GM23338 (cell line): ENCODE results near the gene GNB1L. TPM values are rescaled to one million over a fixed set of nuclear protein-coding genes. Genes with fewer than 3 reads are reported as not detected.

Source experiments
- ATAC-seq: fragments of 200-7000 bp; cut with Tn5 transposase; 3 replicates; pipeline ENCODE4 v1.9.1; 2020
- DNase-seq: peaks from one replicate; pipeline ENCODE4 v3.0.0-alpha.2; 2015; ENCODE audit warnings: low spot score
- H2AFZ ChIP-seq: fragments of 200-600 bp; sonication (generic); 2 replicates; pipeline ENCODE4 v1.8.0; 2016; ENCODE audit warnings: antibody characterized with exemption, mild to moderate bottlenecking, moderate library complexity
- H3F3A ChIP-seq: fragments of 200-600 bp; sonication (generic); replicated peaks from 2 replicates; pipeline ENCODE4 v1.8.0; 2017; ENCODE audit warnings: antibody characterized with exemption, mixed run types, low read depth
- H3K27ac ChIP-seq: fragments of 200-600 bp; sonication (generic); 2 replicates; pipeline ENCODE4 v1.6.1; 2016; ENCODE audit warnings: low read depth
- H3K27me3 ChIP-seq: fragments of 200-600 bp; sonication (generic); 2 replicates; pipeline ENCODE4 v1.8.0; 2016; ENCODE audit warnings: mild to moderate bottlenecking, mixed run types, moderate library complexity; ENCODE audit not compliant: insufficient read depth
- H3K36me3 ChIP-seq: fragments of 200-600 bp; sonication (generic); 2 replicates; pipeline ENCODE4 v1.8.0; 2016; ENCODE audit warnings: mild to moderate bottlenecking; ENCODE audit not compliant: insufficient read depth
- H3K4me1 ChIP-seq: fragments of 200-600 bp; sonication (generic); 2 replicates; pipeline ENCODE4 v1.8.0; 2016; ENCODE audit warnings: mild to moderate bottlenecking, moderate library complexity; ENCODE audit not compliant: insufficient read depth
- H3K4me2 ChIP-seq: fragments of 200-600 bp; sonication (generic); 2 replicates; pipeline ENCODE4 v1.7.1; 2017; ENCODE audit warnings: mixed run types
- H3K4me3 ChIP-seq: fragments of 200-600 bp; sonication (generic); 2 replicates; pipeline ENCODE4 v1.6.1; 2016; ENCODE audit warnings: mixed run types
- H3K79me2 ChIP-seq: fragments of 200-600 bp; sonication (generic); replicated peaks from 2 replicates; pipeline ENCODE4 v1.8.0; 2017; ENCODE audit warnings: mild to moderate bottlenecking; ENCODE audit not compliant: insufficient read depth
- H3K9me2 ChIP-seq: fragments of 200-600 bp; sonication (generic); 2 replicates; pipeline ENCODE4 v1.8.0; 2017; ENCODE audit not compliant: insufficient read depth
- H4K20me1 ChIP-seq: fragments of 200-600 bp; sonication (generic); replicated peaks from 2 replicates; pipeline ENCODE4 v1.8.0; 2017; ENCODE audit warnings: mild to moderate bottlenecking; ENCODE audit not compliant: insufficient read depth
- H3K27ac Mint-ChIP-seq: 2 replicates; pipeline ENCODE4 v1.8.0; 2020; ENCODE audit warnings: inconsistent platforms, mild to moderate bottlenecking, moderate library complexity, mixed read lengths
- H3K27me3 Mint-ChIP-seq: 3 replicates; pipeline ENCODE4 v1.8.0; 2022; ENCODE audit warnings: low read depth, mild to moderate bottlenecking, moderate library complexity, mixed read lengths, inconsistent platforms; ENCODE audit not compliant: insufficient read depth, poor library complexity
- H3K36me3 Mint-ChIP-seq: 3 replicates; pipeline ENCODE4 v1.8.0; 2021; ENCODE audit warnings: low read depth, mild to moderate bottlenecking, inconsistent platforms, moderate library complexity, mixed read lengths
- H3K4me1 Mint-ChIP-seq: 3 replicates; pipeline ENCODE4 v1.8.0; 2020; ENCODE audit warnings: mild to moderate bottlenecking, inconsistent platforms, mixed read lengths
- H3K4me3 Mint-ChIP-seq: 3 replicates; pipeline ENCODE4 v1.8.0; 2021; ENCODE audit warnings: moderate library complexity, mild to moderate bottlenecking, inconsistent platforms, mixed read lengths
- H3K9me3 Mint-ChIP-seq: 3 replicates; pipeline ENCODE4 v1.8.0; 2020; ENCODE audit warnings: moderate library complexity, mild to moderate bottlenecking, inconsistent platforms, mixed read lengths
- CREB1 ChIP-seq: fragments of 250-450 bp; sonication (Bioruptor Pico); IDR thresholded peaks from 2 replicates; pipeline ENCODE4 v1.5.0; 2020; ENCODE audit warnings: low read depth, mild to moderate bottlenecking, moderate library complexity
- EZH2 ChIP-seq: fragments of 200-600 bp; sonication (generic); IDR thresholded peaks from one replicate; pipeline ENCODE4 v1.8.0; 2017; ENCODE audit warnings: antibody characterized with exemption, mild to moderate bottlenecking, low read depth; ENCODE audit not compliant: unreplicated experiment
- EZH2phosphoT487 ChIP-seq: fragments of 200-600 bp; sonication (generic); IDR thresholded peaks from one replicate; pipeline ENCODE4 v1.8.1; 2018; ENCODE audit warnings: antibody characterized with exemption; ENCODE audit not compliant: unreplicated experiment
- POLR2AphosphoS5 ChIP-seq: IDR thresholded peaks from 2 replicates; pipeline ENCODE4 v1.6.1; 2016; ENCODE audit warnings: antibody characterized with exemption, low read depth
- ZNF331 ChIP-seq: fragments of 250-450 bp; sonication (Bioruptor Pico); IDR thresholded peaks from 2 replicates; pipeline ENCODE4 v1.5.0; 2020; ENCODE audit warnings: low read depth, mild to moderate bottlenecking, moderate library complexity
- polyA plus RNA-seq: library from polyadenylated mRNA; unstranded; fragments of >200 nt; fragmentation: Nextera tagmentation; extraction: Ambion mirVana; gene quantifications from 2 replicates; pipeline ENCODE4 v1.2.1, GENCODE V29; 2016
- total RNA-seq: library from RNA; depleted of rRNA; stranded (reverse); fragments of >200 nt; shearing (Covaris generic); gene quantifications from 2 replicates; pipeline ENCODE4 v1.2.3, GENCODE V29; 2014
- TF ChIP-seq, protein P1 (sequence below): fragments of 250-450 bp; sonication (Bioruptor Pico); IDR thresholded peaks from 2 replicates; pipeline ENCODE4 v1.5.0; 2020; ENCODE audit warnings: mild to moderate bottlenecking, moderate library complexity
- TF ChIP-seq, protein P2 (sequence below): IDR thresholded peaks from 2 replicates; pipeline ENCODE4 v1.6.1; 2016; ENCODE audit warnings: antibody characterized with exemption
- TF ChIP-seq, protein P3 (sequence below), 2 experiments: fragments of 200-600 bp in 1 of 2; sonication (generic) in 1 of 2; conservative IDR thresholded peaks; 2 replicates each; pipeline versions ENCODE4 v1.5.1 to v1.6.1; 2016 to 2017; ENCODE audit warnings: antibody characterized with exemption in 2 of 2, low read depth in 2 of 2, mild to moderate bottlenecking in 2 of 2, moderate library complexity in 1 of 2

The GNB1L gene
- total and polyA plus RNA-seq, 2 experiments from 2014 or later: 15.2 to 27.8 TPM

DNA sequence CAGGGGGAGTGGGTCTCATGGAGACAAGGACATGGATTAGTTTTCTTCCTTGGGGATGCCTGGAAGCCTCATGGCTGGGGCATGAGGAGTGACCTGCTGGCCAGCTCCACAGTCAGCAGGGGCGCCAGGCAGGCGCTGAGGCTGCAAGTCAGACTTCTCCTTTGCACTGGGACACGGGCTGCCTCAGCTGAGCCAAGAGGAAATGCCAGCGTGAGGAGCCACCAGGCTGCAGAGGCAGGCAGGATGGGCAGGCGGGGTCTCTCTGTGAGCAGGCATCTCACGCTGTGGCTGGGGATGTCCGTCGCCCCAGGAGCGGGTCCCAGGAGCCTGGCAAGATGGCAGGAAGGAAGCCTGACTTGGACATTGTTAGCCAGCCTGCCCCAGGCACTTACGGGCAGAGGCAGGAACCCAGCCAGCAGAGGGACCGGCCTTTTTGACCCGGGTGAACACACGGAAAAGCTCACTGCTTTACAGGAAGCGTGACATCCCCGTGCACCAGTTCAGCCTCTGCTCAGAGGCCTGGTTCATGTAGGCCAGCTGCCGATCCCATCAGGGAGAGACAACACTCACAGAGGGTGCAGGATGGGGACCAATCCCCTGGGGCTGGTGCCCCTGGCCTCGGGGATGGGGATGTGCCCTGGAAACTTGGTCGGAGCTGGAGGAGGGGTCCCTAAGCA, 10.2 kb downstream of the GNB1L start (continued):
- TF ChIP-seq, protein P1, sequence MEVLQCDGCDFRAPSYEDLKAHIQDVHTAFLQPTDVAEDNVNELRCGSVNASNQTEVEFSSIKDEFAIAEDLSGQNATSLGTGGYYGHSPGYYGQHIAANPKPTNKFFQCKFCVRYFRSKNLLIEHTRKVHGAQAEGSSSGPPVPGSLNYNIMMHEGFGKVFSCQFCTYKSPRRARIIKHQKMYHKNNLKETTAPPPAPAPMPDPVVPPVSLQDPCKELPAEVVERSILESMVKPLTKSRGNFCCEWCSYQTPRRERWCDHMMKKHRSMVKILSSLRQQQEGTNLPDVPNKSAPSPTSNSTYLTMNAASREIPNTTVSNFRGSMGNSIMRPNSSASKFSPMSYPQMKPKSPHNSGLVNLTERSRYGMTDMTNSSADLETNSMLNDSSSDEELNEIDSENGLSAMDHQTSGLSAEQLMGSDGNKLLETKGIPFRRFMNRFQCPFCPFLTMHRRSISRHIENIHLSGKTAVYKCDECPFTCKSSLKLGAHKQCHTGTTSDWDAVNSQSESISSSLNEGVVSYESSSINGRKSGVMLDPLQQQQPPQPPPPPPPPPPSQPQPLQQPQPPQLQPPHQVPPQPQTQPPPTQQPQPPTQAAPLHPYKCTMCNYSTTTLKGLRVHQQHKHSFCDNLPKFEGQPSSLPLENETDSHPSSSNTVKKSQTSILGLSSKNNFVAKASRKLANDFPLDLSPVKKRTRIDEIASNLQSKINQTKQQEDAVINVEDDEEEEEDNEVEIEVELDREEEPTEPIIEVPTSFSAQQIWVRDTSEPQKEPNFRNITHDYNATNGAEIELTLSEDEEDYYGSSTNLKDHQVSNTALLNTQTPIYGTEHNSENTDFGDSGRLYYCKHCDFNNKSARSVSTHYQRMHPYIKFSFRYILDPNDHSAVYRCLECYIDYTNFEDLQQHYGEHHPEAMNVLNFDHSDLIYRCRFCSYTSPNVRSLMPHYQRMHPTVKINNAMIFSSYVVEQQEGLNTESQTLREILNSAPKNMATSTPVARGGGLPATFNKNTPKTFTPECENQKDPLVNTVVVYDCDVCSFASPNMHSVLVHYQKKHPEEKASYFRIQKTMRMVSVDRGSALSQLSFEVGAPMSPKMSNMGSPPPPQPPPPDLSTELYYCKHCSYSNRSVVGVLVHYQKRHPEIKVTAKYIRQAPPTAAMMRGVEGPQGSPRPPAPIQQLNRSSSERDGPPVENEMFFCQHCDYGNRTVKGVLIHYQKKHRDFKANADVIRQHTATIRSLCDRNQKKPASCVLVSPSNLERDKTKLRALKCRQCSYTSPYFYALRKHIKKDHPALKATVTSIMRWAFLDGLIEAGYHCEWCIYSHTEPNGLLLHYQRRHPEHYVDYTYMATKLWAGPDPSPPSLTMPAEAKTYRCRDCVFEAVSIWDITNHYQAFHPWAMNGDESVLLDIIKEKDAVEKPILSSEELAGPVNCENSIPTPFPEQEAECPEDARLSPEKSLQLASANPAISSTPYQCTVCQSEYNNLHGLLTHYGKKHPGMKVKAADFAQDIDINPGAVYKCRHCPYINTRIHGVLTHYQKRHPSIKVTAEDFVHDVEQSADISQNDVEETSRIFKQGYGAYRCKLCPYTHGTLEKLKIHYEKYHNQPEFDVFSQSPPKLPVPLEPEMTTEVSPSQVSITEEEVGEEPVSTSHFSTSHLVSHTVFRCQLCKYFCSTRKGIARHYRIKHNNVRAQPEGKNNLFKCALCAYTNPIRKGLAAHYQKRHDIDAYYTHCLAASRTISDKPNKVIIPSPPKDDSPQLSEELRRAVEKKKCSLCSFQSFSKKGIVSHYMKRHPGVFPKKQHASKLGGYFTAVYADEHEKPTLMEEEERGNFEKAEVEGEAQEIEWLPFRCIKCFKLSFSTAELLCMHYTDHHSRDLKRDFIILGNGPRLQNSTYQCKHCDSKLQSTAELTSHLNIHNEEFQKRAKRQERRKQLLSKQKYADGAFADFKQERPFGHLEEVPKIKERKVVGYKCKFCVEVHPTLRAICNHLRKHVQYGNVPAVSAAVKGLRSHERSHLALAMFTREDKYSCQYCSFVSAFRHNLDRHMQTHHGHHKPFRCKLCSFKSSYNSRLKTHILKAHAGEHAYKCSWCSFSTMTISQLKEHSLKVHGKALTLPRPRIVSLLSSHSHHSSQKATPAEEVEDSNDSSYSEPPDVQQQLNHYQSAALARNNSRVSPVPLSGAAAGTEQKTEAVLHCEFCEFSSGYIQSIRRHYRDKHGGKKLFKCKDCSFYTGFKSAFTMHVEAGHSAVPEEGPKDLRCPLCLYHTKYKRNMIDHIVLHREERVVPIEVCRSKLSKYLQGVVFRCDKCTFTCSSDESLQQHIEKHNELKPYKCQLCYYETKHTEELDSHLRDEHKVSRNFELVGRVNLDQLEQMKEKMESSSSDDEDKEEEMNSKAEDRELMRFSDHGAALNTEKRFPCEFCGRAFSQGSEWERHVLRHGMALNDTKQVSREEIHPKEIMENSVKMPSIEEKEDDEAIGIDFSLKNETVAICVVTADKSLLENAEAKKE (CRISPR knock-in tag): no peak
- no peak for TF ChIP-seq ZNF331 (CRISPR knock-in tag)
- TF ChIP-seq CREB1 (CRISPR knock-in tag): no peak
- TF ChIP-seq POLR2AphosphoS5: no peak
- TF ChIP-seq, protein P2, sequence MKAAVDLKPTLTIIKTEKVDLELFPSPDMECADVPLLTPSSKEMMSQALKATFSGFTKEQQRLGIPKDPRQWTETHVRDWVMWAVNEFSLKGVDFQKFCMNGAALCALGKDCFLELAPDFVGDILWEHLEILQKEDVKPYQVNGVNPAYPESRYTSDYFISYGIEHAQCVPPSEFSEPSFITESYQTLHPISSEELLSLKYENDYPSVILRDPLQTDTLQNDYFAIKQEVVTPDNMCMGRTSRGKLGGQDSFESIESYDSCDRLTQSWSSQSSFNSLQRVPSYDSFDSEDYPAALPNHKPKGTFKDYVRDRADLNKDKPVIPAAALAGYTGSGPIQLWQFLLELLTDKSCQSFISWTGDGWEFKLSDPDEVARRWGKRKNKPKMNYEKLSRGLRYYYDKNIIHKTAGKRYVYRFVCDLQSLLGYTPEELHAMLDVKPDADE: no peak

DNA sequence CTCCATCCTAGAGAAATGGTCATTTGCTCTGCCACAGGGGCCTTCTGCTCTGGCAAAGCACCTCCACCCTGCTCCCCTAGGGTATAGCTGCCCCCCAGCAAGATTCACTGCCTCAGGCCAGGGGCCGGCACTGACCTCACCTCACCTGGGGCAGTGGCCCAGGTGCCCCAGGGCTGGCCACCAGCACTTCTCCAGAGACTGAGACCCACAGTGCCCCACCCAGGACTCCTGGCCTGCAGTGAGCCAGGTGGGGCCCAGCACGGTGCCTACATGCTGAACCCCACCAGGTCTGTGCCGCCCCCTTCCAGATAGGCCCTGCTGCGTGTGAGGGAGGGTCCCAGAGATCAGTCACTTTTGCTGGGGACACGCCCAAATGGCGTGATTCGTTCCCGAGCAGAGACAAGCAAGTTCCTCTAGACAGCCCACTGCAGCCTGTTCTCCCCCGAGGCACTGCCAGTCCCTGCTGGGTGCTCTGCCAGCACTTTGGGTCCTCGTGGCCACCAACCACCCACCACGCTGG, 10.8 kb downstream of the GNB1L start:
- H3K27ac ChIP-seq: no peak overlapping the region
- peaks cover 6% of the 10 kb centered on the region for H4K20me1 ChIP-seq
- peaks cover 13% of the 10 kb centered on the region; the same call in 2 of the 3 replicates for H3K4me1 Mint-ChIP-seq
- H3K36me3 Mint-ChIP-seq: peaks cover 10% of the 10 kb centered on the region; the same call in 2 of the 3 replicates
- H3K27me3 ChIP-seq: no peaks in the 10 kb centered on the region
- H3K36me3 ChIP-seq: no peaks in the 10 kb centered on the region
- no peak overlapping the region; the same call in 1 of the 2 replicates for H3K27ac Mint-ChIP-seq
- peaks cover 16% of the 10 kb centered on the region for H3K27me3 Mint-ChIP-seq
- H3K4me3 Mint-ChIP-seq: no peak overlapping the region
- no peak overlapping the region for H2AFZ ChIP-seq
- H3K4me1 ChIP-seq: no peaks in the 10 kb centered on the region
- ATAC-seq: no peak
- no peaks in the 10 kb centered on the region for H3K9me2 ChIP-seq
- peaks cover 6% of the 10 kb centered on the region for H3K79me2 ChIP-seq
- no peaks in the 10 kb centered on the region; the same call in 2 of the 3 replicates for H3K9me3 Mint-ChIP-seq
- H3K4me3 ChIP-seq: no peak overlapping the region
- no peaks in the 10 kb centered on the region for H3F3A ChIP-seq
- no peak for DNase-seq
- no peak overlapping the region for H3K4me2 ChIP-seq
- TF ChIP-seq EZH2: no peak
- TF ChIP-seq, protein P3, sequence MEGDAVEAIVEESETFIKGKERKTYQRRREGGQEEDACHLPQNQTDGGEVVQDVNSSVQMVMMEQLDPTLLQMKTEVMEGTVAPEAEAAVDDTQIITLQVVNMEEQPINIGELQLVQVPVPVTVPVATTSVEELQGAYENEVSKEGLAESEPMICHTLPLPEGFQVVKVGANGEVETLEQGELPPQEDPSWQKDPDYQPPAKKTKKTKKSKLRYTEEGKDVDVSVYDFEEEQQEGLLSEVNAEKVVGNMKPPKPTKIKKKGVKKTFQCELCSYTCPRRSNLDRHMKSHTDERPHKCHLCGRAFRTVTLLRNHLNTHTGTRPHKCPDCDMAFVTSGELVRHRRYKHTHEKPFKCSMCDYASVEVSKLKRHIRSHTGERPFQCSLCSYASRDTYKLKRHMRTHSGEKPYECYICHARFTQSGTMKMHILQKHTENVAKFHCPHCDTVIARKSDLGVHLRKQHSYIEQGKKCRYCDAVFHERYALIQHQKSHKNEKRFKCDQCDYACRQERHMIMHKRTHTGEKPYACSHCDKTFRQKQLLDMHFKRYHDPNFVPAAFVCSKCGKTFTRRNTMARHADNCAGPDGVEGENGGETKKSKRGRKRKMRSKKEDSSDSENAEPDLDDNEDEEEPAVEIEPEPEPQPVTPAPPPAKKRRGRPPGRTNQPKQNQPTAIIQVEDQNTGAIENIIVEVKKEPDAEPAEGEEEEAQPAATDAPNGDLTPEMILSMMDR (conservative IDR thresholded peaks at IDR 0.05; ENCODE audit: low read depth in 2 of 2): no peak
- TF ChIP-seq EZH2phosphoT487: no peak
